GM21515 (cell line): Measurements from ENCODE around the gene FHL3.
A peak's percentile ranks its signal among the peaks of the same experiment; 100 is the strongest.

Experiments used
- ATAC-seq: cut with Tn5 transposase; IDR thresholded peaks from one replicate; pipeline ENCODE4 v1.9.1; 2021; ENCODE audit not compliant: unreplicated experiment

The FHL3 gene, protein sequence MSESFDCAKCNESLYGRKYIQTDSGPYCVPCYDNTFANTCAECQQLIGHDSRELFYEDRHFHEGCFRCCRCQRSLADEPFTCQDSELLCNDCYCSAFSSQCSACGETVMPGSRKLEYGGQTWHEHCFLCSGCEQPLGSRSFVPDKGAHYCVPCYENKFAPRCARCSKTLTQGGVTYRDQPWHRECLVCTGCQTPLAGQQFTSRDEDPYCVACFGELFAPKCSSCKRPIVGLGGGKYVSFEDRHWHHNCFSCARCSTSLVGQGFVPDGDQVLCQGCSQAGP

DNA sequence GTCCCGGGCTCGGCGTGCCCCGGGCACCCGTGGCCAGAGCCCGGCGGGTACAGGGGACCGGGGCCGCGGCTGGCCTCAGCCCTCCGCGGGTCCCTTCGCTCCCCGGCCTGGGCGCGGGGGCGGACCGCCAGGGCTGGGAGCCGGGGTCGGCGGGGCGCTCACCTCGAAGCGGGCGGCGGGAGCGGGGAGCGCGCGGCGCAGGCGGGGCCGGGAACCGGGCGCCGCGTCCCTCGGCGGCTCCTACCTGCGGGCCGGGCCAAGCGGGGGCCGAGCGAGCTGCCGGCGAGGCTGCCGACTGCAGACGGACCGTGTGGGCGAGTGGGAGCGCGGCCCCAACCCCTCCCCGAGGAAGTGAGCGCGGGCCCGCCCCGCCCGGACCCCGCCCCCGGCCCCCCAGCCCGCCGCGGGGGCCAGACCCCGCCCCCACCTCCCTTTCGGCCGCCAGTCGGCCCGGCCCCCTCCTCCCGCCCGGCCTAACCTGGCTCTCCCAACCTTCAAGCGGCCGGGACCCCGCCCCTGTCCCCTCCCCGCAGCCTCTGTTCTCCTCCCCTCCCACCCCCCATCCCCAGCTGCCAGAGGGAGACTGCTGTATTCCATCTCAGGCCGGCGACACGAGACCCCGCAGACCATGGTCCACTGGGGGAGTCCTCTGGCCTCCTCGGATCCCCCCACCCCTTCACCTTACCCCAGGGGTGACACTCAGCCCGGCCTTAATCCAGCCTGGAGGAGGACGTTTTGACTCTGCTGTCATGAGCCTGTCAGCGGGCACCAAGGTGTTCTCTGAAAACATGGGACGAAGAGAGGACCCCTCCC is at the start of gene FHL3:
TSS of gene FHL3 (minus strand) at position 320 of the 813 bp plus-strand sequence. CDS start 6,102 bp downstream, outside the sequence.
- no peak for ATAC-seq

DNA sequence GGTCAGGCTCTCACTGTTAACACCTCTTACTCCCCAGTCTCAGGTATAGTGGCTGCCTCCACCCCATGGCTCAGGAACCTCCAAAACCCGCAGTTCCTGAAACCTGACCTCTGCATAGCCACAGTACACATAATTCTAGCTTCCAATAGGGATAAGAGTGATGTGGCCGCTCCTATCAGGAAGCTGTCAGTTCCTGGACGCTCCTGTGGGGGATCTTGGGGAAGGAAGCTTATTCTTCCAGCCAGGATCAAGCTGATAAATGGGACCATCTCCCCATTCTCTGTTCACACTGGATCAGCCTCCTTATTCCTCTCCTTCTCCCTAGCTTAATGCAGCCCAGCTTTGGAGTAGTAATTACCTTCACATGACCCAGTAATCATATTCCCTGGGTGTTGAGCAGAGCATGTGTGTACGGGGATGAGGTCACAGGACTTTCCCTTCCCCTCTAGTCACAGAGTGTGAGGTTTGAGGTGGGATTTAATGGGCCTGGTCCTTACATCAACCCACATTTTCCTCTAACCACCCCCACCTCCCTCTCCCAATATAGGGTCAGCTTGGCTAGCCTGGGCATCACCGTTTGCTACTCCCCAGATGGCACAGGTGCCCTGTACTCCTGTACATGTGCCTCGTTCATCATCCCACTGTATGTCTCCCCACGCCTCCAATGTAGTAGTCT is 48.2 kb upstream of the FHL3 start:
- ATAC-seq, result no peak

DNA sequence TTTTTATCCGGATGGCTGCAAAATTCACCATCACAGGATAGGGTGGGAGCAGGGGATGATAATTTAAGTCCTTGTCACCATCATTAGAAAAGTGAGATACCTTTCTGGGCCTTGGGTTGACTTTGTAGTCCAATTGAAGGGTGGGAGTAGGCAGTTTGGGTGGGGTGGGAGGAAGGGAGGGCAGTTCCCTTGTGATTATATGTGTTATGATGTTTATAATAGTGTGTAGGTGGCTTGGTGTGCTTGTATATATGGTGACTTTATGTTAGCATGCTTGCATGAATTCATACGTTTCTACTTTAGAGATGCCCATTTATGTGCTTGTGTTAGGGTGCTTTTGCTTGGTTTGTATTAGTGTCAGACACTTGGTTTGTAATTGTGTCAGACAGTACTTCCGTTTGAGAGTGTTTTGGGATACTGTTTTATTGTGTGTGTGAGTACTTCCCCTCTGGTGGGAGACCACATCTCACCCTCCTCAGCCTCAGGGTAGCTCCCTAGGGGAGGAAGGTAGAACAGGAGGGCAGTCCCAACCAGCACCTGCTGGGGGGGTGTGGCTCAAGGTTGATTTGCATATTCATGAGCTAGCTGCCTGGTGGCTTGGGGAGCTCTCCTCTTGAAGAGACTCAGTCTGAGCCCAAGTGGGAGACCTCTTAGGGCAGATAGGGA is 47.6 kb upstream of the FHL3 start:
- ATAC-seq, result peak; percentile 50

DNA sequence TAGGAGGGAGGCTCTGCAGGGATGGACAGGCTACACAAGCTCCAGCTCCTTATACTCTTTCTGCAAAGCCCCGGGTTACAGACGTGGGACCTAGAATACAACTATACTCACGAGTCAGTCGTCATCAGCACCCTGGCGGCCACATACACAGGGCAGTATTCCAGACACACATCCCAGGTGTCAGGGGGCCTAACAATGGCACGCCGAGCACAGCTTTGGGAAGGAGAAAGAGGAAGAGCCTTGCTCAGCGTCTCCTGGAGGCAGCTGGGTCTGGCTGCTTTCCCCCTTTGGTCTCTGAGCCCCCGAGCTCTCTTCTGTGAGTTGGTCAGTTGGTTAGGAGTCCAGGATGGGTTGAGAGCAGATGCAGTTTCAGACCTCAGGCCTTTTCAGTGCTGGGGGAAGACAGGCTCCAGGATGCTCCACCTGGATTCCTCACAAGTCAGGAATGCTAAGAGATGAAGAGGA is 45.8 kb upstream of the FHL3 start:
- no peak for ATAC-seq

DNA sequence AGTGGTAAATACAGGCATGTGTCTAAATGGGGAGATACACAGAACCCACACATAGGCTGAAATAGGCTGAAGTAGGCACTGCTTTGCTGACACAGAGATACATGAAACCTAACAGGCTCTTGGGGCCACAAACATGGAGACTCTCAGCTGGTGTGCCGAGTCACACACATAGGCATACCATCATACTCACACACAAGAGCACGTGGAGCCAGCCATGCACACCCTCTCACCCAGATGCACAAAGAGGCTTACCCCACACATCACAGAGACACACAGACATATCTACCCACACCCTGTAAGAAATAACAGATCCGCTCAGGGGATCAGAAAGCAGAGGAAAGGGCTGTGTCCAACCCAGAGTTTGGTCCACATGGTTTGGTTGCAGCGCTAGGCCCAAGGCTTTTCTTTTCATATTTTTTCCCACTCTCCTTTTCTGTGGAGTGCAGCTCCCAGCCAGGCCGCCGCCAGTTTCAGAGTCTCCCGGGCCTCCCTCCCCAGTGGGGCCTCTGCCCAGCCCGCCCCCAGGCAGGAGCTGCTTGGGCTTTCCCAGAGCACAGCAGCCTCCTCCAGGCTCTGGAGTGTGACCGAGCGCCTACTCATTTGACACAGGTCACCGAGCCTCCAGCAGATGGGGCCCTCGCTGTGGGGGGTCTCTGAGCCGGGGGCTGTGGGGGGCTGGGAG is 45.2 kb upstream of the FHL3 start:
- ATAC-seq, result no peak

DNA sequence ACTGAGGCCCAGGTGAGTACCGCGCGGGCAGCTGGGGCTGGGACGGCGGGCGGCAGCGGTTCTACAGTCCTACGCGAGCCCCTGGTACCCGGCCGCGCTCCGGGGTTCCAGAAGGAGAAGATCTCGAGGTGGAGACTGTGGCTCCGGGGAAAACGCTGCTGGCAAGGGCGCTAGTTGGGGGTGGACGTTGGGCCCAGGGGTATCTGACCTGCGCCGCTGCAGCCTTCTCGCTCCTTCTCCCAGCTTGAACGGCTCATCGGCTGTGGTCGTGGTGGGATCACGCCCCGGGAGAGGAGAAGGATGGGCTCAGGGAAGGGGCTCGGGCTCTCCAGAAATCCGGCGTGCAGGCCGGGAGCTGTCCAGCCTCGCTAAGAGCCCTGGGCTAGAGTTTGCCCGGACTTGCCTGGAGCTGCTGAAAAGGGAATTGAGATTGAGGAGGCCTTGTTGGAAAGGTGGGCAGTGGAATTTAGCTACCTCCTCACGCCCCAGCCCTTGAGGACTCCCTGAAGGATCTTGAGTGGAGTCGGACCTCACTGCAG is 42.4 kb upstream of the FHL3 start:
- no peak for ATAC-seq

DNA sequence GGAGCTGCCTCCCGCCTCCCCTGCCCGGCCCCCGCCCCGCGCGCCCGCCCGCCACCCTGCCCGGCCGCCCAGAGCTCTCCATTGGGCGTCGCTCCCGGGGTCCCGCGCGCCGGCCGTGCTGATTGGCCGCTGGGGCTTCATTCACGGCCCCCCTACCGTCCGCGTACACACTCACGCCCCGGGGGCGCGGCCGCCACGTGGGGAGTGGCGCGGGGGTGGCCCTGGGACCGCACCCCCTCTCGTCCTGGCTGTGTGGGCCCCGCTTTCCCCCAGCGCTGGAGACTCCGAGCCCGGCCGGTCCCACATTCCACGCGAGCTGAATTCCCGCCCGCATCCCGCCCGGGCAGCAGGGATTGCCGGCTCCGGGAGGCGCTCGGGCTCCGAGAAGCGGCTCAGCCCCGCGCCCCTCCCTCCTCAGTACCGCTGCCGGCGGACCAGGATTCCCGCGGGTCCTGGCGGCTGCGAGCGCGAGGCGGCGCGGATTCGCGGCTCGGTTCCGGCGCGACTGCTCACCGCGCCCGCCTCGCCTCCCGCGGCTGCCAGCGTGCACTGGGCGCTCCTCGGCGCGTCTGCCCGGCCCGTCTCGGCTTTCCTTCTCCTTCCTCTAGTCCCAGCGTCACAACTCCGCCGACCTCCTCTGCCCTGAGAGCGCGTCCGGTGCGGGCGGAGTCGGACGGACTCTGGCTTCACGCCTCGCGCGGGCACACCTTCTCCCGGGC is 41.7 kb upstream of the FHL3 start:
- ATAC-seq, result peak; percentile 59

DNA sequence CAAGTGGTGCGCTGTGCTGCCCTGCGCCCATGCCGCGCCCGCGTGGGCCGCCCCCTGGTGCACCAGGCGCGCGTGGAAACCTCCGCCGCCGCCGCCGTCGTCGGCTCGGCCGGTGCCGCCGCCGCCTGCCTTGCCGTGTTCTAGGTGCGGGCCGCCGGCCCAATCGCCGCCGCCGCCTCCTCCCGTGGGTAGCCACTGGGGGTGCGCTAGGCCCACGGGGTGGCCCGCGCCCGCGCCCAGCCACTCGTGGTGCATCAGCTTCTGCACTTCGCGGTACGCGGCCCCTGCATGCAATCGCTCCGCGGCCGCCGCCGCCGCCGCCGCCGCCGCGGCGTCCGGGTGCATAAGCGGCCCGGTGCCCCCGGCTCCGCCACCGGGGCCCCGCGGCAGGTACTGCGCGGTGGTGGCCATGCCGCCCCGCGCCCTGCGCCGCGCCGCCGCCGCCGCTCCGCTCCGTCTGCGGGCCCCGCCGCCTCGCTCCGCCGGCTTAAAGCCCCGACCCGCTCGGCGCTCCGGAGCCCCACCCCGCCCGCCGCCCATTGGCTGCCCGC is 41.1 kb upstream of the FHL3 start, which contains the start of gene POU3F1:
TSS of gene POU3F1 (minus strand) at position 461 of the 551 bp plus-strand sequence. CDS start at position 411, 50 bp downstream.
- ATAC-seq, result no peak

DNA sequence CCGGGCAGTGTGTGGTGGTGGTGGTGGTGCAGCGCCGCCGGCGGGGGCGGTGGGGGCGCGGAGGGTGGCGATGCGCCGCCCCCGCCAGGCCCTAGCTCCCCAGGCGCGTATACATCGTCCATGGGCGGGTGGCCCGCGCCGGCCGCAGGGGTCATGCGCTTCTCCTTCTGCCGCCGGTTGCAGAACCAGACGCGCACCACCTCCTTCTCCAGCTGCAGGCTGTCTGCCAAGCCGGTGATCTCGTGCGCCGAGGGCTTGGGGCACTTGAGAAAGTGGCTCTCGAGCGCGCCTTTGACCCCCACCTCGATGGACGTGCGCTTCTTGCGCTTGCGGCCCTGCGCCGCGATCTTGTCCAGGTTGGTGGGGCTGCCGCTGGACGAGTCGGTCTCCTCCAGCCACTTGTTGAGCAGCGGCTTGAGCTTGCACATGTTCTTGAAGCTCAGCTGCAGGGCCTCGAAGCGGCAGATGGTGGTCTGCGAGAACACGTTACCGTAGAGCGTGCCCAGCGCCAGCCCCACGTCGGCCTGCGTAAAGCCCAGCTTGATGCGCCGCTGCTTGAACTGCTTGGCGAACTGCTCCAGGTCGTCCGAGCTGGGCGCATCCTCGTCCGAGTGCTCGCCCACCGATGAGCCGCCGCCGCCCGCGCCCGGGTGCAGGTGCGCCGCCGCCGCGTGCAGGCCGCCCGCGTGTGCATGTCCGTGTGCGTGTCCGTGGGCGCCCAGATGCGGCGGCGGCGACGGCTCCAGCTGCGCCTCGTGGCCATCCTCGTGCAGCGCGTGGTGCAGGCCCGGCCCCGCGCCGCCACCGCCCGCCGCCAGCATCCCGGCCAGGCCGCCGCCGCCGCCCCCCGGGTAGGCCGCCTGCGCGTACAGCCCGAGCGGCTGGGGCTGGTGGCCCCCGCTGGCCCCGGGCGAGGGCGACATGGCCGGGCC is 40.4 kb upstream of the FHL3 start:
- no peak for ATAC-seq

DNA sequence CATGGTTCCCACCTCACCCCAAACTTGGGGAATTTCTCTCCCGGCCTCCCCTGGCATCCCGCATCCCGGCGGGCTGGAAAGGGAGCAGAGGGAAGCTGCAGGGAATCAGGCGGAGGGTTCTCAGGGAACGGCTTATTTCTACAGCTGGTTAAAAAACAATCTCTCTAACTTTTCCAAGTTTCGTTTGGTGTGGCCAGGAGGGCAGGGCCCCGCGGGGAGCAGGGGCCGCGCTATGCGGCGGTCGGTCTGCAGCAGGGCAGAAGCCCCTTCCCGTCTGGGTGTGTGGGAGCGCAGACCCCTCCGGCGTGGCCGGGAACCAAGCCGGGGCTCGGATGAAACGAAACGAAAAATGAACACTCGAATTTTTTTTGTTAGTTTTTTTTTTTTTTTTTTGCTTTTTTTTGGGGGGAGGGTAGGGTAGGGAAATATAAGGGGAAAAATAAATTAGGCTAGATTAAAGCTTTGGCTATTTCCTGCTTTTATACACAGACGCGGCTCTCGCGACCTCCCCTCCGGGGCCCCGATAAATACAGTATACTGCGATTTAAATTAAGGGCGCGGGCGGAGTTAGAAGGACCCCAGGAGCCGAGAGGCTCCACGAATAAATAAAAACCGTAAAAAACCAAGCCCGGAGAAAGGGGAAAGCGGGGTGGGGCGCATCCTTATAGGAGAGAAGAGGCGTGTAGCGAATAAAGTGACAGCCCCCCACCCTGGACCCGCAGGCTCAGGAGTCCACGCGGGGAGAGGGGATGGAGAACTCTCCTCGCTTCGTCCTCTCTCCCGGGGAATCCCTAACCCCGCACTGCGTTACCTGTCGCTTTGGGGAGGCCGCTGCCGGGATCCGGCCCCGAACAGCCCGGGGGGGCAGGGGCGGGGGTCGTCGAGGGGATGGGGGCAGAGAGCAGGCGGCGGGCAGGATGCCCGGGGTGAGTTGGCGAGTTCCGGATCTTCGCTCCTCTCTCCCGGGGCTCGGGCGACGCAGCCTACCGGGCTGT is 39.2 kb upstream of the FHL3 start:
- ATAC-seq, result no peak

DNA sequence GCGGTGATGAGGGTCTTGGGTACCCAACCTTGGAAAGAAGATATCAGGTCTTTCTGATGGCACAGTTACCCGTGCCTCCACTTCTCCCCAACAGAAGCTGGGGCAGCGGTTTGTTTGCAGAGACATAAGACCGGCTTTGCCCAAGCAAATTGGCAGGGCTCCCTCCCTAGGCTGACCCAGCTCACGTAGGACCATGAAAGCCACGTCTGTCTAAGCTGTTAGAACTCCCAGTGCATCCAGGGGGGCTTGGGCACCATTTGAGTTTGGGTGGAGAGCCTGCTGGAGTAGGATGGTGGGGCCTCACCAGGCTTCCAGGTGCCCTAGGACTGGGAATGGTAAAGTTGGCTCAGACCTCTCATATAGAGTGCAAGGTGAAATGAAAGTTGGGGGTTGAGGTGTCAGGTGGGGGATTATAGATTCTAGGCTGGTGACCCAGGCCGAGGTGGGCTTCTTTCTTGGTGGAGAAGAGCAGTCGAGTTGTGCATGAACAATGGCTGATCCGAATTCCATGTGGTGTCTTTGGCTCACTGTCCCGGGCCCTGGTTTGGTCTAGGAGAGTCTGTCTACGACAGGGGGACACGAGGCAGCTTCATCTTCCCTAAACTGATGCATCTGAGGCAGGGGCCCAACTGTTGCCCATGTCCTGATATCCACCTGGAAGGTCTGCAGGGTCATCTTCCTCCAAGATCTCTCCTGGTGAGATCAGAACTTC is 37.9 kb upstream of the FHL3 start:
- ATAC-seq, result no peak

DNA sequence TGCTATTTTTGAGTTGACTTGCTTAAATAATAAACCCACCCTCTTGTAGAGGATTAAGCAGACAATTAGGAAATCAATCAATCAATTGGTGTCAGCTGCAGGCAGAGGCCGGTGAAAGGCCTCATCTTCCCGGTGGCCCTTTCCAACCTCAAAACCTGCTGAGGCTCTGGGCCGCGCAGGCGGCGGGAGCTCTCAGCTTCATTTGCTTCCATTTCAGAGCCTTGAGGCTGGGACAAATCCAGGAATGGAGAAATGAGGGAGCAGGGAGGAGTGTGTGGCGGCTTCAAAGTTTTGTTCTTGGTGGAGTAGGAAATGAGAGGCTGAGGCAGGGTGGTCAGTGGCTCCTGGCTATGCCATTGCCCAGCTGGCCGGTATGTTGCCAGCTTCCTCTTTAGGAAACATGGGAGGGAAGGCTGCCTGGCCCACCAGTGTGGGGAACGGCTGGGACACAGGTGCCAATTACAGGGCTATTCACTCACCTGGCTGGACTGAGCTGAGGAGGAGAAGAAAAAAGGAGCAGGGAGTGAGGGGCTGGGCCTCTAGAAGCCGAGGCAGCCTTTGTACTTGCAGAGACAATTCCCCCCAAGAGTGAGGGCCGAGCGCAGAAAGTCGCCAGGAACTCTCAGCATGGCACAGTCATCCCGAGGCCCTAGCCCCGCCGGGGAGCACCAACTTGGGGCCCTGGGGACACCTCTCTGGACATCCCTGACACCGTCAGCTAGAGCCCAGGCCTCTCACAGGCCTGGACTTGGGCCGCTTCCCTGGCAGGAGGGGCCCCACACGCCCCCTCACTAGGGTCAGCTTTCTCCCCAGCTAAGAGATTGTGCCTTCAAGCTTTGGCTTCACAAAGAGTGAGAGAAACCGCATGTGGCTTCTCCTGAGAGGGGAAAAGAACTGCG is 36.9 kb upstream of the FHL3 start:
- no peak for ATAC-seq

DNA sequence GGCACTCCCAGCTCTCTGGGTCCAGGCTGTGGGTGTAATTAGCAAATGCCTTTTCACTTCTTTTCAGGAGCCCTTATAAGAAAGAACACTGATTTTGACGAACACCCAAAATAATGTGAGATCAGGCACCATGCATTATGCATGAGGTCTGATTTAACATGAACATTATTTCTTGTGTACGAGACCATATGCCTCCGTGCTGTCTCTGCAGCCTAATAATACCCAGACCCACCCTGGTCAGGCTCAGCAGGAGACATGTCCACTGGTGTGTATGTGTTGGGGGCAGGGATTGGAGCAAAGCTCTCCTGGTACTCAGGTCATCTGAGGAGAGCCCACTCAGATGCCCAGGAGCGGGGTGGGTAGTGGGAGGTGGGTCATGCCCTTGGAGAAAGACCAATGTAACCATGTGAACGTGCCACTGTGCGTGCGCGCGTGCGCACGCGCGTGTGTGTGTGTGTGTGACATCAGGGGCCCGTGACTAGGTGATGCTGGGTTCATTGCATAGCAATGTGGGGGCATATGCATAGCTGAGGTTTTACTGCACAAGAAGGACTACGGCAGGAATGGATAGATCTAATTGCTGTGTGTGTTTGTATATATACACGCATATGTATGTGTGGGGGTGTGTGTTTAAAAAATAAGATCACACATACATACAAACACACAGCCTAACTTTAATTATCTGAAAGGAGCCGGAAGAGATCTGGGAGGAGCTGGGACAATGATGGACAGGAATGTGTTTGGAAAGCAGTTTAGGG is 34.2 kb upstream of the FHL3 start:
- no peak for ATAC-seq

DNA sequence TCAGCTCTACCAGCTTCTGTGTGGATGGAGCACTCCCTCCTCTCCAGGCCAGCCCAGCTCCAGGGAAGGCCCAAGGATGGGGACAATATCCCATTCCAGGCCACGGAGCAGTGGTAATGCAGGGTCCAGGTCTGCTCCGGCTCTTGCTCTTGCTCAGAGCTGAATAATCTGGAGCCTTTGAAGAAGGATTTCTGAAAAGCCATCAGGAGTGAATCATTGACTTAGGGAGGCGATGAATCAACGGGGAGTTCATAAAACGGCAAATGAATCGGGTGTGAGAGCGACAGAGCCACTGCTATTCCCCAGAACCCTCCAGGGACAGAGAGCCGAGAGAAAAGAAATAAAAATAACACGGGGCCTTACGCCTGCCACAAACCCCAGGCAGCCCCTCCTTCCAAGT is 33.5 kb upstream of the FHL3 start:
- ATAC-seq, result no peak
